ENCODE measurements around the gene ITPK1.

- TF ChIP-seq, protein P1, sequence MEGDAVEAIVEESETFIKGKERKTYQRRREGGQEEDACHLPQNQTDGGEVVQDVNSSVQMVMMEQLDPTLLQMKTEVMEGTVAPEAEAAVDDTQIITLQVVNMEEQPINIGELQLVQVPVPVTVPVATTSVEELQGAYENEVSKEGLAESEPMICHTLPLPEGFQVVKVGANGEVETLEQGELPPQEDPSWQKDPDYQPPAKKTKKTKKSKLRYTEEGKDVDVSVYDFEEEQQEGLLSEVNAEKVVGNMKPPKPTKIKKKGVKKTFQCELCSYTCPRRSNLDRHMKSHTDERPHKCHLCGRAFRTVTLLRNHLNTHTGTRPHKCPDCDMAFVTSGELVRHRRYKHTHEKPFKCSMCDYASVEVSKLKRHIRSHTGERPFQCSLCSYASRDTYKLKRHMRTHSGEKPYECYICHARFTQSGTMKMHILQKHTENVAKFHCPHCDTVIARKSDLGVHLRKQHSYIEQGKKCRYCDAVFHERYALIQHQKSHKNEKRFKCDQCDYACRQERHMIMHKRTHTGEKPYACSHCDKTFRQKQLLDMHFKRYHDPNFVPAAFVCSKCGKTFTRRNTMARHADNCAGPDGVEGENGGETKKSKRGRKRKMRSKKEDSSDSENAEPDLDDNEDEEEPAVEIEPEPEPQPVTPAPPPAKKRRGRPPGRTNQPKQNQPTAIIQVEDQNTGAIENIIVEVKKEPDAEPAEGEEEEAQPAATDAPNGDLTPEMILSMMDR (conservative IDR thresholded peaks at IDR 0.05) = no peak
- TF ChIP-seq EZH2 (IDR thresholded peaks at IDR 0.05; ENCODE audit: low read depth) = no peak
These were observed 155.7 kb downstream of the ITPK1 start for GRCh38 chr14:92959761-92960680.
